Fibroblast of skin of right biceps (primary cell): ENCODE measurements around the gene ZNF593OS.

ENCODE experiments used
- DNase-seq: peaks from one replicate; pipeline ENCODE4 v3.0.0-alpha.2; 2013

Gene ZNF593OS

GRCh38 chr1:26171084-26172072 lies at the start of gene ZNF593OS:
Gene ZNF593OS (minus strand): TSS chr1:26171832. CDS start chr1:26171661, 171 bp downstream.
- DNase-seq, result no peak

GRCh38 chr1:26221094-26221493 lies 49.5 kb upstream of the ZNF593OS start:
- no peak for DNase-seq

- DNase-seq, result no peak
These were observed 48.7 kb upstream of the ZNF593OS start for GRCh38 chr1:26220199-26220912.

- no peak for DNase-seq
These were observed 47.4 kb upstream of the ZNF593OS start for GRCh38 chr1:26218906-26219494.

- DNase-seq, result no peak
These were observed 43.6 kb upstream of the ZNF593OS start for GRCh38 chr1:26215246-26215645.

- no peak for DNase-seq
These were observed 41.8 kb upstream of the ZNF593OS start for GRCh38 chr1:26213335-26213905.

- no peak for DNase-seq
These were observed 41.1 kb upstream of the ZNF593OS start for GRCh38 chr1:26212726-26213125.

GRCh38 chr1:26210147-26210870 lies 38.7 kb upstream of the ZNF593OS start:
- no peak for DNase-seq

GRCh38 chr1:26203642-26204318 lies 32.1 kb upstream of the ZNF593OS start:
- DNase-seq, result no peak

GRCh38 chr1:26200413-26200812 lies 28.8 kb upstream of the ZNF593OS start:
- DNase-seq, result no peak

- no peak for DNase-seq
These were observed 26.2 kb upstream of the ZNF593OS start for GRCh38 chr1:26197813-26198212.

- DNase-seq, result no peak
These were observed 25.7 kb upstream of the ZNF593OS start for GRCh38 chr1:26197301-26197700.

- no peak for DNase-seq
These were observed 24.2 kb upstream of the ZNF593OS start for GRCh38 chr1:26195805-26196204.

GRCh38 chr1:26191739-26192138 lies 20.1 kb upstream of the ZNF593OS start:
- no peak for DNase-seq

GRCh38 chr1:26190373-26190987 lies 18.8 kb upstream of the ZNF593OS start, which contains the start of gene CATSPER4:
Gene CATSPER4 (plus strand): TSS chr1:26190602. CDS start chr1:26190628, 26 bp downstream.
- DNase-seq, result peak; percentile 45

GRCh38 chr1:26189751-26190275 lies 18.2 kb upstream of the ZNF593OS start:
- DNase-seq, result no peak

GRCh38 chr1:26189331-26189730 lies 17.7 kb upstream of the ZNF593OS start:
- DNase-seq, result no peak

GRCh38 chr1:26188477-26188876 lies 16.8 kb upstream of the ZNF593OS start:
- DNase-seq, result no peak

- no peak for DNase-seq
These were observed 16.2 kb upstream of the ZNF593OS start for GRCh38 chr1:26187882-26188281.

- DNase-seq, result no peak
These were observed 13.3 kb upstream of the ZNF593OS start for GRCh38 chr1:26184883-26185282.

- DNase-seq, result no peak
These were observed 12.5 kb upstream of the ZNF593OS start for GRCh38 chr1:26184086-26184485.
